Neural cell (in vitro differentiated cells): ENCODE measurements around the gene ZNF563. TPM values are rescaled to one million over a fixed set of nuclear protein-coding genes. Genes with fewer than 3 reads are reported as not detected.
"Not testable (repeated sequence)": the region's sequence is repeated elsewhere in the genome, so short reads cannot be mapped to it uniquely, and the experiment has no call there.

Experiments used
- H2AFZ ChIP-seq: fragments of 200-600, 300-800 bp; sonication (generic), shearing (Covaris generic); 2 replicates; pipeline ENCODE4 v1.6.0; 2014; ENCODE audit warnings: low read depth, mild to moderate bottlenecking, antibody characterized with exemption, low read length, moderate library complexity
- H3F3A ChIP-seq: fragments of 200-600 bp; shearing (Covaris generic); 2 replicates; pipeline ENCODE4 v1.6.1; 2016; ENCODE audit warnings: mild to moderate bottlenecking, moderate library complexity, mixed read lengths, antibody characterized with exemption, low read length; ENCODE audit not compliant: insufficient read depth, poor library complexity, severe bottlenecking
- H3K27ac ChIP-seq: fragments of 200-600, 300-800 bp; sonication (generic), shearing (Covaris generic); 2 replicates; pipeline ENCODE4 v1.5.1; 2014; ENCODE audit warnings: mild to moderate bottlenecking, low read length, moderate library complexity
- H3K27me3 ChIP-seq: fragments of 300-800, 200-600 bp; sonication (generic), shearing (Covaris generic); 2 replicates; pipeline ENCODE4 v1.6.0; 2014; ENCODE audit warnings: mild to moderate bottlenecking, low read depth, low read length, moderate library complexity; ENCODE audit not compliant: insufficient read depth
- H3K36me3 ChIP-seq: fragments of 300-800, 200-600 bp; sonication (generic), shearing (Covaris generic); 2 replicates; pipeline ENCODE4 v1.5.1; 2014; ENCODE audit warnings: mild to moderate bottlenecking, antibody characterized with exemption, low read length, moderate library complexity; ENCODE audit not compliant: insufficient read depth
- H3K4me2 ChIP-seq: fragments of 300-800, 200-600 bp; sonication (generic), shearing (Covaris generic); 2 replicates; pipeline ENCODE4 v1.6.0; 2014; ENCODE audit warnings: mild to moderate bottlenecking, low read length
- H3K4me3 ChIP-seq: fragments of 300-800, 200-600 bp; sonication (generic), shearing (Covaris generic); 2 replicates; pipeline ENCODE4 v1.5.1; 2014; ENCODE audit warnings: mild to moderate bottlenecking, low read length, moderate library complexity
- H3K79me2 ChIP-seq: fragments of 200-600 bp; shearing (Covaris generic); replicated peaks from 2 replicates; pipeline ENCODE4 v1.6.0; 2014; ENCODE audit warnings: mild to moderate bottlenecking, low read length, moderate library complexity; ENCODE audit not compliant: insufficient read depth
- H3K9ac ChIP-seq: fragments of 300-800, 200-600 bp; sonication (generic), shearing (Covaris generic); 2 replicates; pipeline ENCODE4 v1.6.1; 2016; ENCODE audit warnings: mild to moderate bottlenecking, low read length, mixed read lengths
- H3K9me2 ChIP-seq: fragments of 200-600 bp; shearing (Covaris generic); 2 replicates; pipeline ENCODE4 v1.6.1; 2016; ENCODE audit warnings: mild to moderate bottlenecking, low read length, mixed read lengths; ENCODE audit not compliant: insufficient read depth
- H3K9me3 ChIP-seq: fragments of 200-600, 300-800 bp; sonication (generic), shearing (Covaris generic); 2 replicates; pipeline ENCODE4 v1.6.1; 2016; ENCODE audit warnings: mild to moderate bottlenecking, mixed run types, low read length, moderate library complexity, mixed read lengths
- H4K20me1 ChIP-seq: fragments of 200-600 bp; shearing (Covaris generic); 2 replicates; pipeline ENCODE4 v1.6.1; 2016; ENCODE audit warnings: mild to moderate bottlenecking, mixed run types; ENCODE audit not compliant: insufficient read depth
- CTCF ChIP-seq: fragments of 450-650 bp; IDR thresholded peaks from 2 replicates; pipeline ENCODE4 v1.5.1; 2014; ENCODE audit warnings: antibody characterized with exemption, mild to moderate bottlenecking, moderate library complexity; ENCODE audit not compliant: poor library complexity, severe bottlenecking
- EP300 ChIP-seq: fragments of 450-650 bp; conservative IDR thresholded peaks from 2 replicates; pipeline ENCODE4 v1.6.1; 2014; ENCODE audit warnings: antibody characterized with exemption, mild to moderate bottlenecking, moderate library complexity; ENCODE audit not compliant: poor library complexity, severe bottlenecking
- EZH2 ChIP-seq: fragments of 200-600, 300-800 bp; shearing (Covaris generic), sonication (generic); IDR thresholded peaks from 2 replicates; pipeline ENCODE4 v1.6.1; 2014; ENCODE audit warnings: antibody characterized with exemption, low read length, borderline replicate concordance, mild to moderate bottlenecking; ENCODE audit not compliant: insufficient read depth, poor library complexity, severe bottlenecking
- MXI1 ChIP-seq: fragments of 450-650 bp; conservative IDR thresholded peaks from 2 replicates; pipeline ENCODE4 v1.6.1; 2014; ENCODE audit warnings: antibody characterized with exemption, mild to moderate bottlenecking; ENCODE audit not compliant: poor library complexity, severe bottlenecking
- POLR2AphosphoS5 ChIP-seq: IDR thresholded peaks from 2 replicates; pipeline ENCODE4 v1.6.1; 2012
- RAD21 ChIP-seq: fragments of 450-650 bp; conservative IDR thresholded peaks from 2 replicates; pipeline ENCODE4 v1.6.1; 2014; ENCODE audit warnings: antibody characterized with exemption, mild to moderate bottlenecking, moderate library complexity
- REST ChIP-seq: IDR thresholded peaks from 2 replicates; pipeline ENCODE4 v1.6.1; 2012; ENCODE audit warnings: borderline replicate concordance
- SMC3 ChIP-seq: fragments of 450-650 bp; conservative IDR thresholded peaks from 2 replicates; pipeline ENCODE4 v1.6.1; 2014; ENCODE audit warnings: antibody characterized with exemption, mild to moderate bottlenecking, moderate library complexity; ENCODE audit not compliant: poor library complexity
- TAF1 ChIP-seq: IDR thresholded peaks from 2 replicates; pipeline ENCODE4 v1.6.1; 2012; ENCODE audit warnings: low read depth
- polyA plus RNA-seq: library from polyadenylated mRNA; depleted of rRNA; stranded (reverse); fragments of >200 nt; gene quantifications from 2 replicates; pipeline ENCODE4 v1.2.3, GENCODE V29; 2014

ZNF563 gene
- polyA plus RNA-seq, 1 donor from 2014 or later, result 3.6 TPM

DNA sequence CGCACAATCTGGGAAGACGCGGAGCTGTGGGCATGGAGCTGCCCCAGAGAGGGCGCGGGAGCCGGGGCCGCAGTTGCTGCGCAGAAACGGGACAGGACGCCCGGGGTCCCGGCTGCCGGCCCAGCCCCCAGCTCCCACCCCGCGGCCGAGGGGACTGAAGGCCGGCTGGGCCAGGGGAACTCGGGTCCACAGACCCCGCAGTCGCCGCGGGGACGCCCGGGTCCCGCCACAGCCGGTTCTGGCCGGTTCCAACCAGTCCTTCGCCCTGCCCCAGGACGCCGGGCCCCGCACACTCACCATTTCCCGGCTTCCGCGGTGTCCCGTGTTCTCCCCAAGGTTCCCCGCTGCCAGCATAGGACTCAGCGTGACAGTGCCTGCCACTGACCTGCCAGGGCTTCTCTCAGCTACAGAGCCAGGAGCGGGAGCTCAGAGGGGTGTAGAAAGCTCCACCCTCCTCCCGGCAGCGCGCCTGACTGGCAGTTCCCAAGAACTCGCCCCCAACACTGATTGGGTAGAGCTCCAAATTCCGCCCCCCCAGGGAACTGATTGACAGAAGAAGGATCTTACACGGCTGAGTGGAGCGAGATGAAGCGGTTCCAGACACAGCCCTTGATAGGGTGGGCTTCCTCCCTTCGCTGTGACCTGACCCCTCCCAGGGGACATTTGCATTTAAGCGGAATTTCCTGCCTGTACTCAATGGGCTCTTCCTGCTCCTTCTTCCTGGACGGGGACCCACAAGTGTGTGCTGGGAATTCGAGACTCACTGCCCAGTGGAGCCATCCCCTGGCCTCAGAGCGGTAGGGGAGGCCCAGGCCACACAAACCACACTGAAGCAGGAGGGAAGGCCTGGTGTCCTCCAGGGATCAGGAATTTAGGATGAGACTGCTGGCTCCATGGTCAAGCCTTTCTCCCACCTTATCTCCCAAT is 32.1 kb upstream of the ZNF563 start, which contains the start of gene ZNF442:
ZNF442 (minus strand) TSS at position 448 of the 927 bp plus-strand sequence. CDS start 2,052 bp downstream, outside the sequence.
- Histone ChIP-seq H3K79me2 (peaks cover 3% of the 10 kb centered on the region), H2AFZ (peak within 1 kb of the TSS; percentile 60), H3K4me3 (peak within 1 kb of the TSS; percentile 97), H3K9me3 (no peaks in the 10 kb centered on the region), H4K20me1 (no peaks in the 10 kb centered on the region), H3K36me3 (no peaks in the 10 kb centered on the region), H3F3A (no peaks in the 10 kb centered on the region), H3K27ac (peak within 1 kb of the TSS; percentile 87), H3K4me2 (peak within 1 kb of the TSS; percentile 68), H3K9me2 (no peaks in the 10 kb centered on the region), H3K9ac (peak within 1 kb of the TSS; percentile 86), H3K27me3 (no peaks in the 10 kb centered on the region)
- peak; percentile 59 for TF ChIP-seq RAD21
- TF ChIP-seq CTCF, result peak; percentile 73
- TF ChIP-seq POLR2AphosphoS5, result peak; percentile 94
- peak; percentile 71 for TF ChIP-seq SMC3
- TF ChIP-seq EP300, result peak; percentile 55
- TF ChIP-seq MXI1, result peak; percentile 81
- no peak for TF ChIP-seq EZH2
- peak; percentile 92 for TF ChIP-seq TAF1
- TF ChIP-seq REST, result peak; percentile 71

DNA sequence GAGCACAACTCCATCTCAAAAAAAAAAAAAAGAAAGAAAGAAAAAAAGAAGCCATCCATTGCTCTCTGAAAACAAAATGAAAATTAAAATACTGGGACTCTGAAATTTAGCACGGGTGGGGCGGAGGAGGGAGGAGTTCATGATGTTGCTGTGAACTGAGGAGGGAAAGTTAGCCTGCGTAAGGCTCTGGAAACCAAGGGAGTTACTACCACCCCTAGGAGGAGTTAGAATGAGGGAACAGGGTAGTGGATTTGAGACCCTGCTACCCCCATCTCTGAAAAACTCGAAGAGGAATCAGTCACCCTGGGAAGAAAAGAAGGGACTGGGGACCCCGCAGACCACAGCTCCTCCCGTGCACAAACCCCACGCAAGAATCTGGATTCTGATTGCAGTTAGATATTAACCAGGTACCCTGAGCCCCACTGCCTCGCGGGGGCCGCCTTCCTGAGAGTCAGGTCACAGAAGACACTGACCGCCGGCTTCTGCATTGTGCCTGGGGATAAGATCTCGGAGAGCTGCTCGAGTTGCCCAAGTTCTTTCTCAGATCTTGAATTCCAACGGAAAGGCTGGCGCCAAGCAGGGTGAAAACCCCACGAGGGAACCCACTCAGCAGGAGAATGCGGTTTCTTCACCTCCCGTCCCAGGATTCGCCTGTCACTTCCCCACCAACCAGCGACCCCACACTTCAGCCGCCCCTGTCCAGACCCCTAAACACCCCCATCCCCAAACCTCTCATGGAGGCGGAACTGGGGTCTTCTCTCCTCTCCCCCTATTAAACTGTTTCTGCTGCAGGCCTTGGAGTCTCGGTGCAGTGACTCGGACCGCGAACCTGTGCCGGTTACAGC is 31.2 kb upstream of the ZNF563 start:
- no peaks in the 10 kb centered on the region for H4K20me1 ChIP-seq
- H3K9me3 ChIP-seq, result no peaks in the 10 kb centered on the region
- no peak for TF ChIP-seq MXI1
- no peak for TF ChIP-seq POLR2AphosphoS5
- no peak for TF ChIP-seq TAF1
- H2AFZ ChIP-seq, result peak overlapping the region; percentile 60
- H3F3A ChIP-seq, result no peaks in the 10 kb centered on the region
- H3K27me3 ChIP-seq, result no peaks in the 10 kb centered on the region
- H3K36me3 ChIP-seq, result no peaks in the 10 kb centered on the region
- H3K27ac ChIP-seq, result peak overlapping the region; percentile 87
- H3K9me2 ChIP-seq, result no peaks in the 10 kb centered on the region
- peak overlapping the region; percentile 97 for H3K4me3 ChIP-seq
- H3K79me2 ChIP-seq, result peaks cover 3% of the 10 kb centered on the region
- H3K4me2 ChIP-seq, result peak overlapping the region; percentile 68
- peak overlapping the region; percentile 86 for H3K9ac ChIP-seq

DNA sequence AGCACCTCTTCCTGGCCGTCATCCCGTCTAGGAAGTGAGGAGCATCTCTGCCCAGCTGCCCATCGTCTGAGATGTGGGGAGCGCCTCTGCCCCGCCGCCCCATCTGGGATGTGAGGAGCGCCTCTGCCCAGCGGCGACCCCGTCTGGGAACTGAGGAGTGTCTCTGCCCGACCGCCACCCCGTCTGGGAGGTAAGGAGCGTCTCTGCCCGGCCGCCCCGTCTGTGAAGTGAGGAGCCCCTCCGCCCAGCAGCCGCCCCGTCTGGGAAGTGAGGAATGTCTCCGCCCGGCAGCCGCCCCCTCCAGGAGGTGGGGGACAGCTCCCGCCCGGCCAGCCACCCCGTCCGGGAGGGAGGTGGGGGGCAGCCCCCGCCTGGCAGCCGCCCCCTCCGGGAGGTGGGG is 28.8 kb upstream of the ZNF563 start:
- not testable (repeated sequence) for H3K9ac ChIP-seq, H3K36me3 ChIP-seq, H3K27me3 ChIP-seq, H3F3A ChIP-seq, H4K20me1 ChIP-seq, H3K4me2 ChIP-seq, H2AFZ ChIP-seq, H3K4me3 ChIP-seq, H3K9me3 ChIP-seq, H3K79me2 ChIP-seq, H3K9me2 ChIP-seq, H3K27ac ChIP-seq
